PC-9 (cell line): ENCODE results near the gene DHRS4L2.
"Not testable (repeated sequence)": the region's sequence is repeated elsewhere in the genome, so short reads cannot be mapped to it uniquely, and the experiment has no call there.

Experiments used
- EZH2 ChIP-seq: fragments of 200-600 bp; sonication (generic); IDR thresholded peaks from 2 replicates; pipeline ENCODE4 v1.8.0; 2017; ENCODE audit warnings: antibody characterized with exemption, low read depth
- TF ChIP-seq, protein P1 (sequence below): fragments of 200-600 bp; sonication (generic); conservative IDR thresholded peaks from 2 replicates; pipeline ENCODE4 v1.6.1; 2017; ENCODE audit warnings: mixed run types, antibody characterized with exemption, mild to moderate bottlenecking, moderate library complexity

GRCh38 chr14:24006817-24007652 lies 18.3 kb downstream of the DHRS4L2 start:
- TF ChIP-seq, protein P1, sequence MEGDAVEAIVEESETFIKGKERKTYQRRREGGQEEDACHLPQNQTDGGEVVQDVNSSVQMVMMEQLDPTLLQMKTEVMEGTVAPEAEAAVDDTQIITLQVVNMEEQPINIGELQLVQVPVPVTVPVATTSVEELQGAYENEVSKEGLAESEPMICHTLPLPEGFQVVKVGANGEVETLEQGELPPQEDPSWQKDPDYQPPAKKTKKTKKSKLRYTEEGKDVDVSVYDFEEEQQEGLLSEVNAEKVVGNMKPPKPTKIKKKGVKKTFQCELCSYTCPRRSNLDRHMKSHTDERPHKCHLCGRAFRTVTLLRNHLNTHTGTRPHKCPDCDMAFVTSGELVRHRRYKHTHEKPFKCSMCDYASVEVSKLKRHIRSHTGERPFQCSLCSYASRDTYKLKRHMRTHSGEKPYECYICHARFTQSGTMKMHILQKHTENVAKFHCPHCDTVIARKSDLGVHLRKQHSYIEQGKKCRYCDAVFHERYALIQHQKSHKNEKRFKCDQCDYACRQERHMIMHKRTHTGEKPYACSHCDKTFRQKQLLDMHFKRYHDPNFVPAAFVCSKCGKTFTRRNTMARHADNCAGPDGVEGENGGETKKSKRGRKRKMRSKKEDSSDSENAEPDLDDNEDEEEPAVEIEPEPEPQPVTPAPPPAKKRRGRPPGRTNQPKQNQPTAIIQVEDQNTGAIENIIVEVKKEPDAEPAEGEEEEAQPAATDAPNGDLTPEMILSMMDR = not testable (repeated sequence)
- not testable (repeated sequence) for TF ChIP-seq EZH2
